Nephron (organoid): ENCODE measurements around the gene ALDH3B2.
"Not testable (repeated sequence)": the region's sequence is repeated elsewhere in the genome, so short reads cannot be mapped to it uniquely, and the experiment has no call there.

Experiments
- H3K27ac Mint-ChIP-seq, 3 experiments: 2 replicates each; pipeline ENCODE4 v1.8.0; 2020; ENCODE audit warnings: mixed read lengths in 3 of 3, mild to moderate bottlenecking in 2 of 3, moderate library complexity in 1 of 3
- H3K27me3 Mint-ChIP-seq: 2 replicates; pipeline ENCODE4 v1.8.0; 2021; ENCODE audit warnings: low read depth, mild to moderate bottlenecking, moderate library complexity, mixed read lengths
- H3K36me3 Mint-ChIP-seq: 2 replicates; pipeline ENCODE4 v1.8.0; 2020; ENCODE audit warnings: low read depth, mixed read lengths
- H3K4me1 Mint-ChIP-seq: 2 replicates; pipeline ENCODE4 v1.8.0; 2020; ENCODE audit warnings: mixed read lengths
- H3K4me3 Mint-ChIP-seq, 3 experiments: 2 replicates each; pipeline ENCODE4 v1.8.0; 2020; ENCODE audit warnings: mild to moderate bottlenecking in 3 of 3, mixed read lengths in 3 of 3, moderate library complexity in 2 of 3
- H3K9me3 Mint-ChIP-seq: 2 replicates; pipeline ENCODE4 v1.8.0; 2020; ENCODE audit warnings: mixed read lengths
- TF ChIP-seq, protein P1 (sequence below), 3 experiments: fragments of 200-600 bp; sonication (generic); IDR thresholded peaks; one replicate each; pipeline ENCODE4 v1.5.0; 2021; ENCODE audit warnings: antibody characterized with exemption in 3 of 3; ENCODE audit not compliant: unreplicated experiment in 3 of 3

The ALDH3B2 gene

GRCh38 chr11:67627812-67628624, 46.4 kb downstream of the ALDH3B2 start:
- peaks cover 4% of the 10 kb centered on the region for H3K4me1 Mint-ChIP-seq
- no peaks in the 10 kb centered on the region for H3K27me3 Mint-ChIP-seq
- H3K36me3 Mint-ChIP-seq: peaks cover 24% of the 10 kb centered on the region
- H3K4me3 Mint-ChIP-seq: peak overlapping the region; percentile 51 to 62 (median 61)
- H3K9me3 Mint-ChIP-seq: no peaks in the 10 kb centered on the region
- H3K27ac Mint-ChIP-seq: peak overlapping the region in 1 of 3 experiments; percentile 13
- TF ChIP-seq, protein P1, sequence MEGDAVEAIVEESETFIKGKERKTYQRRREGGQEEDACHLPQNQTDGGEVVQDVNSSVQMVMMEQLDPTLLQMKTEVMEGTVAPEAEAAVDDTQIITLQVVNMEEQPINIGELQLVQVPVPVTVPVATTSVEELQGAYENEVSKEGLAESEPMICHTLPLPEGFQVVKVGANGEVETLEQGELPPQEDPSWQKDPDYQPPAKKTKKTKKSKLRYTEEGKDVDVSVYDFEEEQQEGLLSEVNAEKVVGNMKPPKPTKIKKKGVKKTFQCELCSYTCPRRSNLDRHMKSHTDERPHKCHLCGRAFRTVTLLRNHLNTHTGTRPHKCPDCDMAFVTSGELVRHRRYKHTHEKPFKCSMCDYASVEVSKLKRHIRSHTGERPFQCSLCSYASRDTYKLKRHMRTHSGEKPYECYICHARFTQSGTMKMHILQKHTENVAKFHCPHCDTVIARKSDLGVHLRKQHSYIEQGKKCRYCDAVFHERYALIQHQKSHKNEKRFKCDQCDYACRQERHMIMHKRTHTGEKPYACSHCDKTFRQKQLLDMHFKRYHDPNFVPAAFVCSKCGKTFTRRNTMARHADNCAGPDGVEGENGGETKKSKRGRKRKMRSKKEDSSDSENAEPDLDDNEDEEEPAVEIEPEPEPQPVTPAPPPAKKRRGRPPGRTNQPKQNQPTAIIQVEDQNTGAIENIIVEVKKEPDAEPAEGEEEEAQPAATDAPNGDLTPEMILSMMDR (IDR thresholded peaks at IDR 0.05; ENCODE audit: unreplicated experiment in 3 of 3): no peak

GRCh38 chr11:67627441-67627811, 47.0 kb downstream of the ALDH3B2 start:
- Mint-ChIP-seq H3K4me1 (peaks cover 4% of the 10 kb centered on the region), H3K27me3 (no peaks in the 10 kb centered on the region), H3K9me3 (no peaks in the 10 kb centered on the region), H3K27ac (peak overlapping the region in 2 of 3 experiments; percentile 13 to 44), H3K4me3 (peak overlapping the region; percentile 37 to 62 (median 61)), H3K36me3 (peaks cover 24% of the 10 kb centered on the region)
- TF ChIP-seq, protein P1 (IDR thresholded peaks at IDR 0.05; ENCODE audit: unreplicated experiment in 3 of 3): no peak

GRCh38 chr11:67626970-67627369, 47.5 kb downstream of the ALDH3B2 start:
- peak overlapping the region in 2 of 3 experiments; percentile 32 to 47 for H3K4me3 Mint-ChIP-seq

DNA sequence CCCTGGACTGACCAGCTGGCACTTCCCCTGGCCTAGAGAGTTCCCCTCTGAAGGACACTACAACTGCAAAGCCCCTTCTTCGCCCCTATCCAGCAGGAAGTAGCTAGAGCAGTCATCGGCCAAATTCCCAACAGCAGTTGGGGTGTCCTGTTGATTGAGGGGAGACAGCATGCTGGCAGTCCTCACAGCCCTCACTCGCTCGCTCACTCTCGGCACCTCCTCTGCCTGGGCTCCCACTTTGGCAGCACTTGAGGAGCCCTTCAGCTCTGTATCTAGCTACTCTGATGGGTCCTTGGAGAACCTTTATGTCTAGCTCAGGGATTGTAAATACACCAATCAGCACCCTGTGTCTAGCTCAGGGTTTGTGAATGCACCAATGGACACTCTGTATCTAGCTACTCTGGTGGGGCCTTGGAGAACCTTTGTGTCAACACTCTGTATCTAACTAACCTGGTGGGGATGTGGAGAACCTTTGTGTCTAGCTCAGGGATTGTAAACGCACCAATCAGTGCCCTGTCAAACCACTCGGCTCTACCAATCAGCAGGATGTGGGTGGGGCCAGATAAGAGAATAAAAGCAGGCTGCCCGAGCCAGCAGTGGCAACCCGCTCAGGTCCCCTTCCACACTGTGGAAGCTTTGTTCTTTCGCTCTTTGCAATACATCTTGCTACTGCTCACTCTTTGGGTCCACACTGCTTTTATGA, 48.1 kb downstream of the ALDH3B2 start:
- H3K4me1 Mint-ChIP-seq: peaks cover 12% of the 10 kb centered on the region
- peaks cover 24% of the 10 kb centered on the region for H3K36me3 Mint-ChIP-seq
- peak overlapping the region in 2 of 3 experiments; percentile 7 to 44 for H3K27ac Mint-ChIP-seq
- not testable (repeated sequence) for H3K9me3 Mint-ChIP-seq, H3K27me3 Mint-ChIP-seq
- peak overlapping the region in 2 of 3 experiments; percentile 32 to 47 for H3K4me3 Mint-ChIP-seq

More at GRCh38 chr11:67626970-67627369, 47.5 kb downstream of the ALDH3B2 start:
- TF ChIP-seq, protein P1 (IDR thresholded peaks at IDR 0.05; ENCODE audit: unreplicated experiment in 3 of 3): no peak
- peaks cover under 1% of the 10 kb centered on the region for H3K27me3 Mint-ChIP-seq
- H3K27ac Mint-ChIP-seq: peak overlapping the region in 2 of 3 experiments; percentile 7 to 44
- H3K9me3 Mint-ChIP-seq: no peaks in the 10 kb centered on the region
- peaks cover 5% of the 10 kb centered on the region for H3K4me1 Mint-ChIP-seq
- H3K36me3 Mint-ChIP-seq: peaks cover 24% of the 10 kb centered on the region

GRCh38 chr11:67623795-67624194, 50.6 kb downstream of the ALDH3B2 start:
- H3K4me1 Mint-ChIP-seq: peaks cover 23% of the 10 kb centered on the region
- H3K27ac Mint-ChIP-seq, H3K27me3 Mint-ChIP-seq, H3K9me3 Mint-ChIP-seq: not testable (repeated sequence)
- H3K36me3 Mint-ChIP-seq: peaks cover 28% of the 10 kb centered on the region
- H3K4me3 Mint-ChIP-seq: peak overlapping the region in 2 of 3 experiments; percentile 14 to 35

DNA sequence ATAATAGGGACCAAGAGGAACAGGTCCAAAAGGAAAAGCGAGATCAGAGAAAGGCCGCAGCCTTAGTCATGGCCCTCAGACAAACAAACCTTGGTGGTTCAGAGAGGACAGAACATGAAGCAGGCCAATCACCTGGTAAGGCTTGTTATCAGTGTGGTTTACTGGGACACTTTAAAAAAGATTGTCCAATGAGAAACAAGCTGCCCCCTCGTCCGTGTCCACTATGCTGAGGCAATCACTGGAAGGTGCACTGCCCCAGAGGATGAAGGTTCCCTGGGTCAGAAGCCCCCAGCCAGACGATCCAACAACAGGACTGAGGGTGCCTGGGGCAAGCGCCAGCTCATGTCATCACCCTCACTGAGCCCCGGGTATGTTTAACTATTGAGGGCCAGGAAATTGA, 51.5 kb downstream of the ALDH3B2 start:
- H3K9me3 Mint-ChIP-seq, H3K27ac Mint-ChIP-seq, H3K27me3 Mint-ChIP-seq: not testable (repeated sequence)
- Mint-ChIP-seq H3K4me3 (peak overlapping the region; percentile 50 to 96 (median 64)), H3K36me3 (peaks cover 28% of the 10 kb centered on the region), H3K4me1 (peaks cover 25% of the 10 kb centered on the region)

GRCh38 chr11:67621928-67622327, 52.5 kb downstream of the ALDH3B2 start:
- peaks cover 23% of the 10 kb centered on the region for H3K36me3 Mint-ChIP-seq
- H3K27ac Mint-ChIP-seq: peak overlapping the region in 1 of 3 experiments; percentile 83
- peak overlapping the region; percentile 92 to 96 (median 96) for H3K4me3 Mint-ChIP-seq
- H3K9me3 Mint-ChIP-seq, H3K27me3 Mint-ChIP-seq: not testable (repeated sequence)
- H3K4me1 Mint-ChIP-seq: peaks cover 34% of the 10 kb centered on the region

DNA sequence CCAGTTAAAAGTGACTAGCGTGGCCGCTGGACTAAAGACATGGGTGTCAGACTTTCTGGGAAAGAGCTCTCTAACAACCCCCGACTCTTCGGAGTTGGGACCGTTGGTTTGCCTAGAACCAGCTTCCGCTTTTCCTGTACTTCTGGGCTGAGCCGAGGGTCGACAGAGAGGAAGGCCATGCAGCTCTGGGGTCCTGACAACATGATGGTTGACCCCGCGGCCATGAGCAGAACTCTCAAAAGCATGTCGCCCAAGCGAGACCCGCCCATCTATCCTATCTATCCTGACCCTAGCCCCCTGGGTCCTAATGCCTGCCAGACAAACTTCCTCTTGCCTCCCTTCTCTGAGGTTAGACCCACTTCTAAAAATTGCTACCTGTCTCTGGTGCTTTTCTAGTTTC, 53.8 kb downstream of the ALDH3B2 start:
- H3K4me1 Mint-ChIP-seq: peaks cover 35% of the 10 kb centered on the region
- H3K27me3 Mint-ChIP-seq: peaks cover 10% of the 10 kb centered on the region
- H3K9me3 Mint-ChIP-seq: not testable (repeated sequence)
- peaks cover 11% of the 10 kb centered on the region for H3K36me3 Mint-ChIP-seq
- peak overlapping the region; percentile 83 to 94 (median 85) for H3K27ac Mint-ChIP-seq
- peak overlapping the region; percentile 92 to 96 (median 96) for H3K4me3 Mint-ChIP-seq

- H3K36me3 Mint-ChIP-seq, H3K9me3 Mint-ChIP-seq: not testable (repeated sequence)
- H3K27ac Mint-ChIP-seq: peak overlapping the region; percentile 83 to 94 (median 85)
- H3K27me3 Mint-ChIP-seq: peaks cover 10% of the 10 kb centered on the region
- peak overlapping the region; percentile 92 to 96 (median 96) for H3K4me3 Mint-ChIP-seq
- peaks cover 35% of the 10 kb centered on the region for H3K4me1 Mint-ChIP-seq
These were observed 54.5 kb downstream of the ALDH3B2 start for GRCh38 chr11:67619683-67620618.

- peaks cover 14% of the 10 kb centered on the region for H3K27me3 Mint-ChIP-seq
- H3K27ac Mint-ChIP-seq: peak overlapping the region; percentile 83 to 94 (median 85)
- peak overlapping the region in 2 of 3 experiments; percentile 92 to 96 for H3K4me3 Mint-ChIP-seq
- H3K9me3 Mint-ChIP-seq, H3K36me3 Mint-ChIP-seq: not testable (repeated sequence)
- peaks cover 35% of the 10 kb centered on the region for H3K4me1 Mint-ChIP-seq
These were observed 55.3 kb downstream of the ALDH3B2 start for GRCh38 chr11:67618901-67619659.
